HG02759 (cell line): ENCODE measurements around the gene ADNP2.

Experiments
- ATAC-seq: cut with Tn5 transposase; IDR thresholded peaks from one replicate; pipeline ENCODE4 v1.9.1; 2021; ENCODE audit warnings: mild to moderate bottlenecking, moderate library complexity; ENCODE audit not compliant: unreplicated experiment

ADNP2 gene

DNA sequence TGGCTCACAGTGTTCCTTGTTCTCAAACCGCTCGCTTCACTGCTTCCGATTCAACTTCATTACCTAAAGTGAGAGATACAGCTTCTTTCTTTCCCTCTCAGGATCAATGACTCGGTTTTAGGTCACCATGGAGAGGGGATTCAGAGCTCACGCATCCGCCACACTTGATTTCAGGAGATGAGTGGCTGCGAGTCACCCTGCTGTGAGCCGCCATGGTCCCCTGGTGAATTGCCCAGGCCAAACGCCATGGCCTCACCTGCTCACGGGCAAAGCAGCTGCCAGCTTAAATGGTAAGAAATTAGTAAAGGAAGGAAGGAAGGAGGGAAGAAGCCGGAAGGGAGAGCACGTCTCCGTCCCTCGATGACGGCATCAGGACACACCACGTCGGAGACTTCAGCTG lies 60.5 kb downstream of the ADNP2 start:
- ATAC-seq = no peak

DNA sequence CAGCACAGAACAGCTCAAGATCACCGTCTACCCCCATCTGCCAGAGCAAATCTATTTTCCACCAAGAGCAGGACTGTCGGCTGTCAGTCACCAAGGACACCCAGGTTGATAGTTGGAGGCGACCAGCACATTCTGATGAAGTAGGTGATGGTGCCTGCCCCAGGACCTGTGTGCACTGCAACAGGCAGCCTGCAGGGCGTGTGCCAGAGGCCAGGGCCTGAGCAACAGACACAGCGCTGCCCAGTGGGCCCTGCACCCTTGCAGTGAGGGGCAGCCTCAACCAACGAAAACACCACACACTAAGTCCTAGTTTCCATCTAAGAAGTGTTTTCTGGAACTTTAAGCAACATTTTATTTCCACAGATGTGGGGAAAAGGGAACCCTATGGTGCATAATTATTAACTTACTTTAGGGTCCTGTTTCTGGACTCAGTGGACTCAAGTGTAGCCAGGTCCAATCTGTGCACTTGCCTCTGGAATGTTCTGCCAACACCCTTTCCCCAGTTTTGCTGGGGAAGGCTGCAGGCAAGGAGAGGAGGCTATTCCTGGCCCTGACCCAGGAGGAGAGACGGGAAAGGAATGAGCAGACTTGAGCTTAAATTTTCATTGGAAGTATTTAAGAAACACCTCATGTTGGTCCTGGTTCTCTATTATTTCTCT lies 61.5 kb downstream of the ADNP2 start:
- ATAC-seq = no peak

DNA sequence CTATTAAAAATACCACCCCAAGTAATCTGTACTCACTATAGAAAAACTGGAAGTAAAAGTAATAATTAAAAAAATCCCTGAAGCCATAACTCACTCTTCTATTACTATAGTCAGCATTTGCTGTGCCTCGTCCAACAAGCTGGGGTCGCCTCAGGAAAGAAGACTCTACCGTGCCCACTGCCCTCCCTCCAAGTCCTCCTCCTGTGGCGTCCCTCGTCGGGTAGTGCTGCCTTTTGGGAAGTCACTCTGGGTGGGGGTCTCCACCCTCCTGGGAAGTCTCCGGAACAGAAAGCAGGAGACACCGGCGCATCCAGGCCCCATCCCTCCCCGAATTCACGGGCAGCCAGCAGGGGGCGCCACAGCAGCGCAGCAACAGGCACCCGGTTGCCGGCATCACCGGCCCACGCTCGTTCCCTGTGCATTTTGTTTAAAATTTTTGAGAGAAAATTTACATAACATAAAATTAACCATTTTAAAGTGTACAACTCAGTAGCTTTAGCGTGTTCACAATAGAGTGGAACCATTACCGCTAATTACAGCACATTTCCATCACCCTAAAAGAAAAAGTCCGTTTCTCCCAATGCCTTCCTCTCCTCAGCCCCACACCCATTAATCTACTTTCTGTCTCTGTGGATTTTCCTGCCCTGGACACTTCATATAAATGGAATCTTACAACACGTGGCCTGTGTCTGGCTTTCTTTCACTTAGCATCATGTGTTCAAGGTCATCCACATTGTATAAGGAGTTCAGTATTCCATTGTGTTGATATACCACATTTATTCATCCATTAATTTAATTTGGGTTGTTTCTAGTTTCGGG lies 62.2 kb downstream of the ADNP2 start:
- no peak for ATAC-seq

DNA sequence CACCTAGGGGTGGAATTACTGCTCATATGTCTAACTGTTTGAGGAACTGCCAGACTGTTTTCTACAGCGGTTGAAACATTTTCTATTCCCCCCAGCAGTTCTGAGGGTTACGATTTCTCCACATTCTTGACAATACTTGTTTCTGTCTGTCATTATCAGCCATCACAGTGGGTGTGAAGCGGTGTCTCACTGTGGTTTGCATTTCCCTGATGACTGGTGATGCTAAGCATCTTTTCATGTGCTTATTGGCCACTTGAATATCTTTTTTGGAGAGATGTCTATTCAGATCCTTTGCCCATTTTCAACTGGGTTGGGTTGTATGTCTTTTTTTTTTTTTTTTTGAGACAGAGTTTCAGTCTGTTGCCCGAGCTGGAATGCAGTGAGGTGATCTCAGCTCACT lies 63.0 kb downstream of the ADNP2 start:
- no peak for ATAC-seq

DNA sequence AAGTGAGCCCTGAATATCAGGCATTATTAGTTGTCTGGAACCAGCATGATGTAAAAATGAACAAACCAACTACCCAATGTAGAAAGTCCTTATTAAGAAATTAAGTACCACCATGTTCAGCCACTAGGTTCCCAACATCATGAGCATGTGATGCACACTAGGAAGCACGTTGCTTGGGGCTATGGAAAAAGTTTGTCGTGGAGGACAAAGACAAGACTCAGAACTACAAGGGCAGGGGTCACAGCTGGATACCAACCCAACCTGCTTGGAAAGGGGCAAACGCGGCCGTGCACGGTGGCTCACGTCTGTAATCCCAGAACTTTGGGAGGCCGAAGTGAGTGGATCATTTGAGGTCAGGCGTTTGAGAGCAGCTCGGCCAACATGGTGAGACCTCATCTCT lies 64.0 kb downstream of the ADNP2 start:
- ATAC-seq = no peak

DNA sequence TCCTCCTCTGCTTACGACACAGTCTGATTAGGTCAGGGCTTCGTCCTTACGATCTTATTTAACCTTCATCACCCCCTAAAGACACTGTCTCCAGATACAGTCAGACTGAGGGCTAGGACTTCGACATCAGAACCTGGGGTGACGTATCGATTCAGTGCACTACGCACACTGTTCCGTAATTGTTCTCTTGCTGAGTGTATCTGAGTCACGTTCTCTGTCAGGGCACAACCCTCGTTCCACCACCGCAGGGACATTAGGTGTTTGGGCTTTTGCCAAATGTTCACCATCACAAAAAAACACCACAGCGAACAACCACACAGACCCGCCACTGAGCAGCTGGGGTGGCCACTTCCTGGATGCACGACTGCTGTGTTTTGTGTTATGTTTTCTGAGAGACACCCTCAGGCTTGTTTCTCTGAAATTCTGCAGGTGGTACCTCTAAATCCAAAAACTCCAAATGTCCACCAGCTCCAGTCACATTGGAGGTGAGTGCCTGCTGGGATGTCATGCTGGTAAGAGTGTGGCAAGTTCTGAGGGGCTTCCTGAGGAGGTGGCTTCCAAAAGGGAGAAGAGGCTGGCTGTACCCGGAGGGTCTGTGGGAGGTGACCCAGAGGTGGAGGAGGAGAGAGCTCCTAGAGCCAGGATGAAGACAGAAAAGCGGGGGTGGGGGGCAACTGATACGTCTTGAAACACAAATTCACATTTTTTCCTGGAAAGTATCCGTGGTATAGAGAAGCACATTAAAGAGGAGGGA lies 66.6 kb downstream of the ADNP2 start:
- ATAC-seq = no peak

DNA sequence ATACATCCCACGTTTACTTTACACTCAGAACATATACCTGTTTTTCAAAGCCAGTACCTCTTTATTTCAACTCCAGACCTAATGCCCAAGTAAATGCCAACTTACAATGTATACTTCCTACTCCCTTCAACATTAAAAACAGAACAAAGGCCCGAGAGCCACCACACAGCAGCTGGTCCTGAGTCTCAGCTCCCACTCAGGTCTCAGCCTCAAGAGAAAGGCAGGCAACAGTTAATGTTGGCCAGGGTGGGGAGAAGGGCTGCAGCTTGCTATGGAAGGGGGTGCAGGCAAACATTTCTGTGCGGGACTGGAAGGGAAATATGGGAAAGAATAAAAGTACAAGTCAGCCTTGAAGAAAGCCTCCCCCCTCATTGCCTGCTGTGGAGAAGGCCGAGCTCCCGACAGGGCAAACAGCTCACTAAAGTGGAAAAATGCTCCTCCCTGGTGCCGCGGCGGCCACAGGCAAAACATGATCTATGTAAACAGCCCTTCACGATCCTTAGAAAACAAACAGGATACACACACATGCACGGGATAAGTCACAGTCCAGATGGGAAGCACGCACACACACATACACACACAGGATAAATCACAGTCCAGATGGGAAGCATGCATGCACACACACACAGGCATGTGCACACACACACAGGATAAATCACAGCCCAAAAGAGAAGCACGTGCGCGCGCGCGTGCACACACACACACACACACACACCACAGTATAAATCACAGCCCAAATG lies 67.4 kb downstream of the ADNP2 start:
- ATAC-seq = no peak

DNA sequence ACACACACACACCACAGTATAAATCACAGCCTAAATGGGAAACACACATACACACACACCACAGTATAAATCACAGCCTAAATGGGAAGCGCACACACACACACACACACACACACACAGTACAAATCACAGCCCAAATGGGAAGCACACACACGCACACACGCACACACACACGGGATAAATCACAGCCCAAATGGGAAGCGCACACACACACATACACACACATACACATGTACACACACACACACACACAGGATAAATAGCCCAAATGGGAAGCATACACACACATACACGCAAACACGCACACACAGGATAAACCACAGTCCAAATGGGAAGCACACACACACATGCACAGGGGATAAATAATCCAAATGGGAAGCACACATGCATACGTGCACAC lies 68.1 kb downstream of the ADNP2 start:
- ATAC-seq = no peak

DNA sequence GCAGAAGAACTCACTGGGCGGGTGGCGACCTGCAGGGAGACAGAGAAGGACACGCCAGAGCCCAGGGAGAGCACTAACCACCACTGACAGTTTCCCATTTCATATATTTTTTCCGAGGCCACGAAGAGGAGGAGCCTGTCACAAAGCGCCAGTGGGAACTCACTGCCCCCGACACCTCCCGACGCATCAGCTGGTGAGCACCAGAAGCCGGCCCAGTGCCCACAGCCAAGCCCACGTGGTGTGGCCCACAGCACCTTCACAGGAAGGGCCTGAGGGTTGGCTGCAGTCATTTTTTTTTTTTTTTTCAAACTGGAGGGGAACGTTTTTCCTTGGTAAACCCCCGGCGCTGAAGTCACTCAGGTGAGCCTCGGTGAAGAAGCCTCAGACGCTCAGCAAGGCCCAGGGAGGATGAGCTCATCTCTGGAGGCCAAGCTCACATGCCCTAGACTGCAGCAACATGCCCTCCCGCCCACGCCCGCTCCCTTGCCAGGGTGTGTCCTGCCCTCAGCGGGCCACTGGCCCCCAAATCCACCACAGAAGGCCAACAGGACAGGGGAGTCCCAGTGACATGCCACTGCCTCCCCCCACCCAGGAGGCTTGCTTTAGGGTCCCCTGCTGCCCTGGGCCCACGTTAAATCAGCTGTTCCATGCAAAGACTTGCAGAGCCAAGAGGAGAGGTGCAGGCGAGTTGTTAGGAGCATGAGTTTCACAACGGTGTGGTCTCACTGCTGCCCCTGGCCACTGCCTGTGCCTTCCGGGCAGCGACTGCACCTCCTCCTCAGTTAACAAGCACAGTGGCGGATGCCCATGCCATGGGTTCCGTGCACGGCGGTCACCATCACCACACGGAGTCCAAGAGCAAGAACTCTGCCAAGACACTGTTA lies 70.1 kb downstream of the ADNP2 start:
- no peak for ATAC-seq

DNA sequence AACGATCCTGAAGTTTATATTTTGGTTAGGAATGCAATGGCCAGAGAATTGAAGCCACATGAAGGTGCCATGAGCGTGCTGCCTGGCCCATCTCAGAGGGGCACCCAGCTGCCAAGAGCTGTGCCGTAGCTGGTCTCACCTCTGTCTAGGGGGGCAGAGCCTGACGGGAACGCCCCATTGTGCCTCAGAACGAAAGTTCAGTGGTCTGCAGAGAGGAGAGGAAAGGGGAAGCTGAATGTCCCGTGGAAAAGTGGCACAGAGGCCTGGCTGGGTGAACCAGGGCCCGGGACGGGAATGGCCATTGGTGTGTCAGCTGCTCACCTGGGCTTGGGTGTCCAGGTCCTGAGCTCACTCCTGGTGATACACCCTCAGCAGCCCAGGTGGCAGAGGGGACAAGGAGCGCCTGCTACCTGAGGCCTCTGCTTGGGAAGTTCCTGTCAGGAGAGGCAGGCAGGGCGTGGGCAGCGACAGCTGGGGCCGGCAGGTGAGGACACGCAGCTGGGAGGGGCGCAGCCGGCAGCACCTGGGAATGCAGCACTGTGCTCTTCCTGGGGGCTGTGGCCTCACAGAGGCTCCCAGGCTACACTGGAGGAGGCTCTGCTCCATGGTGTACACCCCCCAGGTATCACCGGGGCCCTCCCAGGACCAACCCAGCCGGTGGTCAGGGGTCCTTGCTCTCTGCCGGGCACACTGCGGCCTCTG lies 70.9 kb downstream of the ADNP2 start:
- ATAC-seq = peak; percentile 77

DNA sequence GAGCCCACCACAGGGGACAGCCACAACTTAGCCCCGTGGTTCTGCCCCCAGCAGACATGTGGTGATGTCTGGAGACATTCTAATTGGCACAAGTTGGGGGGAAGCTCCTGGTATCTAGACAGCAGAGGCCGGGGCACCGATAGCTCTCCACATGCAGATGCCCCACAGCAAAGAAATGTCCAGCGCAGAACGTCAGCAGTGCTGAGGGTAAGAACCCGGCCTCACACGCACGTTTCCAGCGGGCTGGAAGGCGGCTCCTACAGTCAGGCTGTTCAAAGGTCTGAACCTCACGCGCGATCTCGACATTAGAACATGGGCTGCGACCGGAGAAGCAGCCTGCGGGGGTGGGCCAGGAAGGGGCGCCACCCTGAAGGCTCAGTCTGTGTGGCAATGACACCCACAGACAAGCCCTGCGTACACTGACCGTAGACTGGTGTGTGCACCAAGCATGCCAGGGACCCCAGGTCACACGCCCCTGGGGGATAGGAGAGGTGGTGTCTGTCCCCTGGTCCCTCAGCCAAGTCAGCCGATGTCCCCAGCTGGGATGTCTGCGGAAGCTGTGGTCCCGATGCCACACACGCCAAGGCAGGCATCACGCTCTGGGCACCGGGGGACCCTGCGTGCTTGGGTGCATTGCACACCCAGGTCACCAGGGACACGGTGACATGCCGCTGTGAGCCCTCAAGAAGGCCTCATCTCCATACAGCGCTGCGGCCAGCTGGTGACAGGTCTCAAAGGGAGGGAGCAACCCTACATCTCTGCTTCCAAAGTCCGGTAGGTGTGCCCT lies 71.9 kb downstream of the ADNP2 start:
- no peak for ATAC-seq

DNA sequence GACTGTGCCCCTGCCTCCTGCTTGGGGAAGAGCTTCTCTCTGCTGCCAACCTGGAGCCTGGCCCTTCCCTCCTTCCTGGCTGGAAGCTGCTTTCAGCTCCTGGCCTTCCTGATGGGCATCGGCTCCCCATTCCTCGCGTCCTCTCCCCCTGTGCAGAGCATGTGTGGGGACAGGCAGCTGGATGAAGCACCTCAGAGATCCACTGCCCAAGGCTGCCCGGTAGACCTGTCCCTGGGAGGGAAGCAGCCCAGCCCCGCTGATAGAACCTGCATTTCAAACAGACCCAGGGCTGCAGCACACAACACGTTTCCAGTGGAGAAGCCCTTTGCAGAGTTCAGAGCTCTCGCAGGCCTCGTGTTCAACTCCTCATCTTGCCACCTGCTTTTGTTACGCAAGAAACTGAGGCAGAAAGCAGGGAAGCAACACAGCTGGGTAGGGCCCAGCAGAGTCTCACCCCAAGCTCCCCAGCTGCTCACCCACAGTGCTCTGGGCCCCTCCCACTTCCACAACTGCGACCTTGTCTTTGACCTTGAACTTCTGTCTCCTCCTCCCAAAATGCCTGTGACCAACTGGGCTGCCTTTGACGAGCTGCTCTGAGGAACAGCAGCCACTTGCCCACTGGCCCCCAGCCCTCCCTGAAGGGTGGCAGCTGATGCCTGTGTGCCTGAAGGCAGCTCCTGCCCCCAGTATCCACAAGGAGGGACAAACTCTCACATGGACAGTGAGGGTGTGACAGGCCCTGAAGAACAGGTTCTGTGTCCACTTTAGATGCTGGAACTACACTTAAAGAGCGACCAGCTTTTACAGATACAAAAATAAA lies 72.8 kb downstream of the ADNP2 start:
- no peak for ATAC-seq

DNA sequence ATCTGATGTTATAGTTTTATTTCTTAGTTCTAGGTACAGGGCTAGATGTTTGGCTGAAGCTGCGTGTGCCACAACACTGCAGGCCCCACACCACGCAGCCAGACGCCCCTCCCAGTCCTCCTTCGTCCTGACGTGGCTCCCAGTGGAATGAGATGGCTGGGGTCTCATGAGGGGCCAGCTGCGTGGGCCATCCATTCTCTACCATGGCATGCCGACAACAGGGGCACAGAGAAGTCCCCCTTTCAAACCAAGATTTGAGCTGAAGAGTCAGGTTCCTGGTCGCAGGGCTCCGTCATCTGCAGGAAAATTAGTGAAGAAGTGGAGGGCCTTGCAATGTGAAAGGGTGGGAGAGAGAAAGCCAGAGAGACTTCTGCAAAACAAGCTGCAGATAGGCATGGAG lies 73.8 kb downstream of the ADNP2 start:
- no peak for ATAC-seq

DNA sequence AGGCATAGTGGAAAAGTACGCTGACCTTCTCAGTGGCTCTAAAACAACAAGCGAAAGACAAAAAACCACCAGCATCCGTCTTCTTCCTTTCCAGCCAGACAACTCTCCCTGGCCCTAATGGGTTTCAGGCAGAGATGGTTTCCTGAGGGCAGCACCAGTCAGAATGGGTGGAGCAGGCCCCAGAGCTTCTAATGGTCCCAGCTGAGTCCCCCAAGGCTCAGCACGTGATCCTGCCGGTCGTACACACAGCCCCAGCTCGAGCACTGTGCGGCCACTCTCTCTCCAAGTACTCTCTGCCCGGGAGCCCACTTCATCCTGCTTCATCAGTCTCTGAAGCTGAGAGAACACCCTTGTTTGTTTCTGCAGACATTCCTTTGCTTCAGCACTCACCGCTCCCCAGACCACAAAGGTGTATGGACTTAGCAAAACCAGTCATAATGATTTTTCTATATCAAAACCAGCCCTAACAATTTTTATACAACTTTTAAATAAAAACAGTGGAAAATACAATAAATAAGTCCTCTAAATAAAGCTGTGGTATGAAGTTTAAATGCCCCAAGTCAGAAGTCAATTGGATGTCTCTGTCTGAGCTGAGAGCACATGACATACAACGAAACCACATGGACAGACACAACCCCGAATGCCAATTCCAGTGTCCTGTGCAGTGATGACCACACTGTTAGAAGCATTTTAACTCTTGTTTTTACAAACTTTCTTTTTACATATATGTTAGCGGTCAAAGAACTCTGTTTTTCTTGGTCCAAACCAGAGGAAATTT lies 74.4 kb downstream of the ADNP2 start:
- no peak for ATAC-seq

DNA sequence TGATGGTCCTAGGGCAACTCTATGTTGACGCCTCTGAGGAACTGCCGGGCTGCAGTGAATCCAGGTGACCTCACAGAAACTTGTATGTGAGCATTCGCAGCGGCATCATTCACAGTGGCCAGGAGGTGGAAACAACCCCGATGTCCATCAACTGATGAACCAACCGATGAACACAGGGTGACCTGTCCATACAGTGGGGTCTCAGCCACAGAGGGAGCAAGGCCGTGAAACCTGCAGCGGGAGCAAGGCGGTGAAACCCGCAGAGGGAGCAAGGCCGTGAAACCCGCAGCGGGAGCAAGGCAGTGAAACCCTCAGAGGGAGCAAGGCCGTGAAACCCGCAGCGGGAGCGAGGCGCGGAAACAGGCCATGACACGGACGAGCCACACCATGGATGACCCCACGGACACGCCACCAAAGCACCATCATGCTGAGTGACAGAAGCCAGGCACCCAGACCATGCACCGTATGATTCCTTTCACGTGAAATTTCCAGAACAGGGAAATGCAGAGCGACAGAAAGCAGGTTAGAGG lies 75.2 kb downstream of the ADNP2 start:
- no peak for ATAC-seq

DNA sequence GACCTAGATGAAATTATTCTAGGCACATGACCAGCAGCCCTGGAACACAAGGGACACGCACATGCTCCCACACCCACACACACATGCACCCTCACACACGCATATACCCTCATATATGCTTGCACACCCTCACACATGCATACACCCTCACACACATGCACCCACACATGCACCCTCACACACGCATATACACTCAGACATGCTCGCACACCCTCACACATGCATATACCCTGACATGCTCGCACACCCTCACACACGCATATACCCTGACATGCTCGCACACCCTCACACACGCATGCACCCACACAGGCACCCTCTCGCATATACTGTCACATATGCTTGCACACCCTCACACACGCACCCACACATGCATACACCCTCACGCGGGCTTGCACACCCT lies 76.5 kb downstream of the ADNP2 start:
- ATAC-seq = no peak
